Measurements from ENCODE around the gene DYSF.

Gene DYSF

GRCh38 chr2:71454221-71455010 is 1.1 kb downstream of the DYSF start:
- Histone ChIP-seq H3K4me1 (ENCODE audit: insufficient read depth, low read length, poor library complexity, severe bottlenecking) (peaks cover 79% of the 10 kb centered on the region), H3F3A (ENCODE audit: low read depth) (0 out of 2 replicates have a peak, but pooled peaks cover 2% of the 10 kb centered on the region), H3K79me2 (ENCODE audit: insufficient read depth, low read length) (no peaks in the 10 kb centered on the region), H3K9ac (ENCODE audit: low read depth, low read length, poor library complexity, severe bottlenecking) (no peak overlapping the region), H2AFZ (ENCODE audit: low read length) (no peak overlapping the region), H3K4me2 (ENCODE audit: low read depth, low read length, poor library complexity, severe bottlenecking) (peak overlapping the region; percentile 50), H3K9me2 (replicated peaks; ENCODE audit: low read depth, low read length) (no peaks in the 10 kb centered on the region), H4K20me1 (ENCODE audit: insufficient read depth, low read length, poor library complexity, severe bottlenecking) (no peaks in the 10 kb centered on the region), H3K36me3 (ENCODE audit: insufficient read depth, low read length) (no peaks in the 10 kb centered on the region), H3K27me3 (ENCODE audit: insufficient read depth, low read length, poor library complexity, severe bottlenecking) (no peaks in the 10 kb centered on the region), H3K4me3 (ENCODE audit: low read length, poor library complexity, severe bottlenecking) (no peak overlapping the region), H3K9me3 (ENCODE audit: insufficient read depth, low read depth, low read length) (no peaks in the 10 kb centered on the region)
- no peak for TF ChIP-seq EZH2phosphoT487 (IDR thresholded peaks at IDR 0.05; ENCODE audit: borderline replicate concordance)
- no peak for TF ChIP-seq CTCF (conservative IDR thresholded peaks at IDR 0.05; ENCODE audit: low read length)

- Histone ChIP-seq H3K4me2 (ENCODE audit: low read depth, low read length, poor library complexity, severe bottlenecking) (peak overlapping the region; percentile 50), H3K36me3 (ENCODE audit: insufficient read depth, low read length) (no peaks in the 10 kb centered on the region), H3K9me3 (ENCODE audit: insufficient read depth, low read depth, low read length) (no peaks in the 10 kb centered on the region), H3K4me3 (ENCODE audit: low read length, poor library complexity, severe bottlenecking) (no peak overlapping the region), H3K79me2 (ENCODE audit: insufficient read depth, low read length) (no peaks in the 10 kb centered on the region), H4K20me1 (ENCODE audit: insufficient read depth, low read length, poor library complexity, severe bottlenecking) (no peaks in the 10 kb centered on the region), H3K9me2 (replicated peaks; ENCODE audit: low read depth, low read length) (no peaks in the 10 kb centered on the region), H2AFZ (ENCODE audit: low read length) (peak overlapping the region; percentile 86), H3K9ac (ENCODE audit: low read depth, low read length, poor library complexity, severe bottlenecking) (peak overlapping the region; percentile 57), H3K4me1 (ENCODE audit: insufficient read depth, low read length, poor library complexity, severe bottlenecking) (peaks cover 72% of the 10 kb centered on the region), H3K27me3 (ENCODE audit: insufficient read depth, low read length, poor library complexity, severe bottlenecking) (no peaks in the 10 kb centered on the region), H3F3A (ENCODE audit: low read depth) (0 out of 2 replicates have a peak, but pooled peaks cover 2% of the 10 kb centered on the region)
- peak; percentile 47 for TF ChIP-seq CTCF (conservative IDR thresholded peaks at IDR 0.05; ENCODE audit: low read length)
- TF ChIP-seq EZH2phosphoT487 (IDR thresholded peaks at IDR 0.05; ENCODE audit: borderline replicate concordance), result no peak
Observed at GRCh38 chr2:71455011-71455740, 1.8 kb downstream of the DYSF start.

GRCh38 chr2:71455741-71456569 is 2.6 kb downstream of the DYSF start:
- Histone ChIP-seq H3K9me2 (replicated peaks; ENCODE audit: low read depth, low read length) (no peaks in the 10 kb centered on the region), H3K9me3 (ENCODE audit: insufficient read depth, low read depth, low read length) (no peaks in the 10 kb centered on the region), H4K20me1 (ENCODE audit: insufficient read depth, low read length, poor library complexity, severe bottlenecking) (no peaks in the 10 kb centered on the region), H2AFZ (ENCODE audit: low read length) (peak overlapping the region; percentile 86), H3K27me3 (ENCODE audit: insufficient read depth, low read length, poor library complexity, severe bottlenecking) (no peaks in the 10 kb centered on the region), H3K79me2 (ENCODE audit: insufficient read depth, low read length) (no peaks in the 10 kb centered on the region), H3K36me3 (ENCODE audit: insufficient read depth, low read length) (no peaks in the 10 kb centered on the region), H3K9ac (ENCODE audit: low read depth, low read length, poor library complexity, severe bottlenecking) (peak overlapping the region; percentile 57), H3K4me3 (ENCODE audit: low read length, poor library complexity, severe bottlenecking) (peak overlapping the region; percentile 6), H3K4me2 (ENCODE audit: low read depth, low read length, poor library complexity, severe bottlenecking) (peak overlapping the region; percentile 50), H3F3A (ENCODE audit: low read depth) (0 out of 2 replicates have a peak, but pooled peaks cover 2% of the 10 kb centered on the region), H3K4me1 (ENCODE audit: insufficient read depth, low read length, poor library complexity, severe bottlenecking) (peaks cover 66% of the 10 kb centered on the region)
- TF ChIP-seq EZH2phosphoT487 (IDR thresholded peaks at IDR 0.05; ENCODE audit: borderline replicate concordance) (no peak), CTCF (conservative IDR thresholded peaks at IDR 0.05; ENCODE audit: low read length) (no peak)
